Caki2 (cell line): Measurements from ENCODE around the gene THNSL1. TPM values are rescaled to one million over a fixed set of nuclear protein-coding genes. Genes with fewer than 3 reads are reported as not detected.

Source experiments
- DNase-seq: peaks from one replicate; pipeline ENCODE4 v3.0.0-alpha.2; 2015; ENCODE audit warnings: low read depth
- in situ Hi-C: cut with HindIII; loops from 2 replicates; pipeline ENCODE4 v1.10.0; 2016; ENCODE audit warnings: low sequenced_read_pairs, low pct_unique_long_range_greater_than_20kb, mixed read lengths
- total RNA-seq: library from RNA; depleted of rRNA; stranded (reverse); fragments of >200 nt; shearing (Covaris generic); gene quantifications from 2 replicates; pipeline ENCODE4 v1.2.3, GENCODE V29; 2014; ENCODE audit warnings: low replicate concordance

THNSL1 gene
- total RNA-seq, 1 experiment from 2014 or later: 12.7 TPM

DNA sequence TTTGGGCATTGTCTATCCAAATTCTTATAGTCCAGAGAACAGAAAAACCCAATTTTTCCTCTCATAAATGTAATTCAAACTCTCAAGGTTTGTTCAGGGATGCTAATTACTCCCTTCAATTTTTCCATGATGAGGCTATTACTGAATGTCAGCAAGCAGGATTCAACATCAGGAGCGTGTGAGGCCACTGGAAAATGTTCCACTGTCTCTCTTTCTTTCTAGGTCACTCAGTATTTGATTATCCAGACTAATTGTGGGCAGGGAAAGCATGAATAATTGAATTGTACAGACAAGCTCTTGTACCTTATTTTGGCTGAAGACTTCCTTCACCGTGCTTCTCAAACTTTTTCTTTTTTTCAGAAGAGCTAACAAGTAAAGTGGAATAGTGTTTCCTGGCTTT lies 30.7 kb downstream of the THNSL1 start:
- DNase-seq: no peak
- in situ Hi-C loops: no loop called here

DNA sequence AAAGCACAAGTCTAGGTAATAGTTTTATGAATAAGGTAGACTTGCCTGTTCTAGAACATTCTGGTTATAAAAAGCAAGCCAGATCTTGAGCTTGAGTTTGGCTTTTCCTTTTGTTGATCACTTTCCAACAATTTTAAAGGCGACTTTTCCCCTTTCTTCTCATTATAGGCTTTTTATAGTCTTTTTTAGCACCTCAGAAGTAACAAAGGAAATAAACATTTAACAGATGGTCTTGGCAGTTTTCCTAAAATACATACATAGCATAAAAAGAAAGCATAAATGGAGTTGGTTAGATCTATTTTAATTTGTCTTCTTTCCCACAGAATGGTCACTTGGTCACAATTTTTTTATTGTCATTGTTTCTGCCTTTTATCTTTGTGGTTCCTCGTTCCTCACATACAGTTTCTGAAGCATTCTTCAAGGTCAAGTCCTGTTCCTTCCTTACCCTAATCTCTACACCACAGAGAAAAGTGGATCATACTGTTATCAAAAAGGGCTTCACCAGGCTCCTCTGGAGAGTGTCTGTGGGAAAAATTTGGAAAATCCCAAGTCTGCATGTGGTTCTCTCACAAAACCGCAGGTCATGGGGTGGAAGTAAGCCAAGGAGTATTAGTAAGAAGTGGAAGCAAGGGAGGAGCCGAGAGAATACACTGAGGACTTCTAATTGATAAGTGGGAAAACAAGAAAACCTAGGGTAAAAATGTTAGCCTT lies 31.3 kb downstream of the THNSL1 start:
- no peak for DNase-seq
- in situ Hi-C loops: no loop called here

DNA sequence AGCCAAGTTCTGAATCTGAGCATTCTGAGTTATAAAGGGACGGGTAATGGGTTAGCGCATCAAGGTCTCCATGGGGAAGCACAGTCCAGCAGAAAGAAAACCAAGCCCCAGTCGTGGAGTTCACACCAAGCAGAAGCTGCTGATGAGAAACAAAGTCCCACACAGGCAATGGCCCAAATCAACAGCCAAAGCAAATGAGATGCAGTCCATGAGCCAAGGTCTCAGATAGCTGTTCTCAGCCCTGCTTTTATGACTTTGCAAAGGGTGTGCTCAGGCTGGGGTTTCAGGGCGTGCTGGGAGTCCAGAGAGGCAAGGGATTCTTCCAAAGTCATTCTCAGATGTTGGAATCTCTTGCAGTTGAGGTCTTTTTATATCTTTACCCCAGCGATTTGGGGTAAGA lies 32.0 kb downstream of the THNSL1 start:
- no peak for DNase-seq
- in situ Hi-C loops: no loop called here

DNA sequence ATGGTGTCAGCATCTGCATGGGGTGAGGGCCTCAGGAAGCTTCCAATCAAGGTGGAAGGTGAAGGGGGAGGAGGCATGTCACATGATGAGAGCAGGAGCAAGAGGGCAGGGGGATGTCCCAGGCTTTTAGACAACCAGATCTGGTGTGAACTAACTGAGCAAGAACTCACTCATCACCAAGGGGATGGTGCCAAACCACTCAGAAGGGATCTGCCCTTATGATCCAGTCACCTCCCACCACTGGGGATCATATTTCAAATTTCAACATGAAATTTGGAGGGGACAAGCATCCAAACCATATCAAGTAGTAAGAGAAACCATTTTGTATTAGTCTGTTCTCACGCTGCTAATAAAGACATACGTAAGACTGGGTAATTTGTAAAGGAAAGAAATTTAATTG lies 33.6 kb downstream of the THNSL1 start:
- DNase-seq: no peak

DNA sequence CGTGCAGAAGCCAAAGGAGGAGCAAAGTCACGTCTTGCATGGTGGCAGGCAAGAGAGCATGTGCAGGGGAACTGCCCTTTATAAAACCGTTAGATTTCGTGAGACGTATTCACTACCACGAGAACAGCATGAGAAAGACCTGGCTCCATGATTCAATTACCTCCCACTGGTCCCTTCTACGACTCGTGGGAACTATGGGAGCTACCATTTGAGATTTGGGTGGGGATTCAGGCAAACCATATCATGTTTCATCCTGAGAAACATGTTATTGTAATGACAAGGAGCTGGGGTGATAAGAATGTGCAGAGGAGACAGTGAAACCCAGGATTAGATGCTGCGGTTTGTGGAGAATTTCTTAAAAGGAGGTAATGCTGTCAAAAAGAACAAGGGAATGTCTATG lies 34.0 kb downstream of the THNSL1 start:
- in situ Hi-C loops: no loop called here
- DNase-seq: no peak

More for the DNA sequence above, 33.6 kb downstream of the THNSL1 start:
- in situ Hi-C loops: no loop called here

DNA sequence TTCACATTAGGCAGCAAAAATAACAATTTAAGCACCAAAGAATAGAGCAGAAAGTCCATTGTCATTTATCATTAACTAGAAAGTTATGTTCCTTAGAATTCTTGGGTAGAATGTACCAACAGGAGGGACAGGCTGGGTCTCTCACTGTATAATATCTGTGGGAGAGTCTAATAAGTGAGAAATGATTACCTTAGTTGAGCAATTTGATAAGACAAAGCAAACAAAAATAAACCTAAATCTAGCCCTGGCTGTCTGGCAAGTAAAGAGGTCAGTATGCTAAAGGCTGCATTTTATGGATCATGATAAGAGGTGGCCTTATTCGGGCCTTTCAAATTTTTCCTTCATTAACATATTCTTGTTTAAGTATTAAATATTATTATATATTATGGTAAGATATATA lies 35.6 kb downstream of the THNSL1 start:
- no peak for DNase-seq
- in situ Hi-C loops: no loop called here

DNA sequence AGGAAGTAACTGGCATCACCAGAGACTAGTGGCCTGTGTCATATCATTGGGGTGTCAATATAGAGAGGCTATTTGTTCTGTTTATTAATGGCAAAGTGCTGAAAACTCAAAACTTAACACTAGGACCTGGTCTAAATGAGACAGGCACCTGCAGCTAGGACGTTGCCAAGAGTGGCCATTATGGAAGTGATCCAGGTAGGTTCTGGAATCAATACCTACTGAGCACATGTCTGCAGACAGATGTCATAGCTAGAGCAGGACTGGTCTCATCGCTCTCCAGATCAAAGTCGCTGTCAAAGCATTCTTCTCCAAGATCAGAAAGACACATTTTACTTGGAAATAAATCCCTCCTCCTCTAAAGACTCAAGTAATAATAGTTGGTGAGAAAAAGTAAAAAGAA lies 40.3 kb downstream of the THNSL1 start:
- no peak for DNase-seq
- in situ Hi-C loops: no loop called here

DNA sequence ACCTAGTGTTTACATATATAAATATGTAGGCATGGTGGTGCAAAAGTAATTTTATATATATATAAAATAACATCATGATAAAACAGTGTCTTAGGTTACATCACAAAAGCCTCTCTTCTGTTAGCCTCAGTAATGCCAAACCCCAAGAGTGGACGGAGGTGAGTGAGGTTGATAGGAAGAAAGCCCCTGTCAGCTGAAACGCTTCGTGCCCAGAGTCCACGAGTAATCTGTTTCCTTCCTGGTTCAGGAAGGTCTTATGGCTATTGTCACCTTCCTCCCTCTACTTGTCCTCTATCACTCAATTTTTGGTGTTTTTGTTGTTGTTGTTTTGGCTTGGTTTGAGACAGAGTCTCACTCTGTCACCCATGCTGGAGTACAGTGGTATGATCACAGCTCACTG lies 41.5 kb downstream of the THNSL1 start:
- no peak for DNase-seq
- in situ Hi-C loops: no loop called here

DNA sequence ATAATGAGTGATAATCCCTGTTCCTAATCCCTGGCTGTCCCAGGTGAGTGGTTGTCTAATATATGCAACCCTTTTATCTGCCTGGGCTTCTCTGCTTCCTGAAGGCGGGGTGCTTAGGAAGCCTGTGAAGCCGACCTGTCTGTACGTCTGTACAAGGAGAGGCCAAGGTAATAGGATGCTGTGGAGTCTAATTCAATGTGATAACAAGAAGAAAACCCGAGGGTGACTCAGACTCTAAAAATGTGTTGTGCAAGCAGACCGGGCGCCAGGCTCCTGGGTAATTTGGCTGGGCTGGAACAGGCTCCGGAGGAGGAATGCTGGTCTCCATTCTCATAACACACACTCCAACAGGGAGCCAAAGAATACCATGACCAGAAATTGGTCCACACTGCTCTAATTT lies 43.6 kb downstream of the THNSL1 start:
- DNase-seq: peak; percentile 77
- in situ Hi-C loops: no loop called here

DNA sequence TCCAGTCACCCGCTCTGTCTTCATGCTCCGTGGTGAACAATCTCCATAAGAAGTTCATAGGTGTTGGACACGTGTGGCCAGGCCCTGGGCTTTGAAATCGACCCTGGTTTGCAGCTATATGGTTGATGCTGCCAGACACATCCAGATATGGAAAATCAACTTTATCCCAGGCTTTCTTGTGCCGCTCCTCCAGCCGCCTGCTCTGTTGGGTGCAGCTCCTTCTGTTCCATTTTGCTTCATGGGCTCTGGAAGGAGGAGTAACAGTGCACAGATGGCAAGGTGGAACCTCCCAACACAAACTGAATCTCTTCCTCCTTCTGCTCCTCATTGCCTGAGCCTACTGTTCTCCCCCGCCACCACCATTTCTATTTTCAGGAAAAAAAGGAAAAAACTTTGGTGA lies 44.7 kb downstream of the THNSL1 start:
- in situ Hi-C loops: no loop called here
- DNase-seq: no peak

DNA sequence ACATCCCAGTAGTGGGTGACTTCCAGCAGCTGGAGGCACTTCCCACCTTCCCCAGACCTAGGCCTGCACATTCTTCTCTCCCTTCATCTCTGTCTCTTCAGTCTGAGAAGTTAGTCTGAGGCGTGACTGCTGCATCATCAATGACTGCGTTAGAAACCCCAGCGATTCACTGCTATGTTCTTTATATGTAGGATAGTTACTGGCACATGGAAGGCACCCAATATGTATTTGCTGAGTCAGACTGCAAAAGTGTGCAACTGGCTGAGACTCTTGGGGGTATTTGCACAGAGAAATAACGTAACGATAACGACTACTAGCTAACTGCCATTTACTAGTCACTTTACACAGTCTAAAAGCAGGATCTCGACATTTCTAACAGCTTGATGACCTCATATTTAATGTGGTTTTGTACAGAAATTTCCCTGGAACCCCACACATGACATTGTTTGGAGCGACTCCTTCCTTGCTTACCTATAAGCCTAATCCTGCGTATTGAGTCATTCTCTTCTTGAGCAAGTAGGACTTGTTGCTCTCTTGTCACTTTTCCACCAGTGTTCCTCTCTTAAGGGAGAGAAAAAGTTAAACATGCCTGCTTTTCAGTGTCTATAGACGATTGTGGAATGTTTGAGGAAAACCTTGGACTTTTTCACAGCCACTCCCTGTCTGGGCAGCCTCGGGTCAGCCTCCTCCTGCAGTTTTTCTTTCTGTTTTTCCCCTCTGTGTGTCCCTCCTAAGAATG lies 45.5 kb downstream of the THNSL1 start:
- peak; percentile 57 for DNase-seq
- in situ Hi-C loops: no loop called here

DNA sequence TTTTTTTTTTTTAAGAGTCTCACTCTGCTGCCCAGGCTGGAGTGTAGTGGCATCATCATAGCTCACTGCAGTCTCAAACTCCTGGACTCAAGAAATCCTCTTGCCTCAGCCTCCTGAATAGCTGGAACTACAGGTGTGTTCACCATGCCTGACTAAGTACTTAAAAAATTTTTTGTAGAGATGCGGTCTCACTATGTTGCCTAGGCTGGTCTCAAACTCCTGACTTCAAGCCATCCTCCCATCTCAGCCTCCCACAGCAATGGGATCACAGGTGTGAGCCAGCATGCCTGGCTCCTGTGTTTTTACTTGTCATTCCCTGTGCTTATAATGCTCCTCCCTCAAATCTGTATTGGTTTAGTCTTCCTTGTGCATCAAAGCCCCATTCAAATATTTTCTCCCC lies 46.7 kb downstream of the THNSL1 start:
- in situ Hi-C loops: no loop called here
- DNase-seq: no peak

DNA sequence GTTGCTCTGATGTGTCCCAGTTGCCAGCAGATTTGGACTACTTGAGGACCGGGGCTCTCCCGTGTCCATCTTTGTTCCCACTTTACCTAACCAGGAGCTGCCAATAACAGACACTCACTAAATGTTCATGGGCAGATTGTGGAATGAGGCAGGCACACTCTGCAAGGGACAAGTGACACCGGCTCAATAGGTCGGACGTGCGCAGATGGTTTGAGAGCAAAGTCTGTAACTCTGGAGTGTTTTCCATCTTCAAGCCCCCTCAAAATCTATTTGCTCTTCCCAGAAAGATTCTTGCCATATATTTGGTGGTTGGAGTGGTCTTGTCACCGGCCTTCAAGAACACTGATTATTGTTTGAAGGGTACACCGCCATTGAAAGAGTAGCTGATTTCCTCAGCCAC lies 47.2 kb downstream of the THNSL1 start:
- in situ Hi-C loops: no loop called here
- no peak for DNase-seq

DNA sequence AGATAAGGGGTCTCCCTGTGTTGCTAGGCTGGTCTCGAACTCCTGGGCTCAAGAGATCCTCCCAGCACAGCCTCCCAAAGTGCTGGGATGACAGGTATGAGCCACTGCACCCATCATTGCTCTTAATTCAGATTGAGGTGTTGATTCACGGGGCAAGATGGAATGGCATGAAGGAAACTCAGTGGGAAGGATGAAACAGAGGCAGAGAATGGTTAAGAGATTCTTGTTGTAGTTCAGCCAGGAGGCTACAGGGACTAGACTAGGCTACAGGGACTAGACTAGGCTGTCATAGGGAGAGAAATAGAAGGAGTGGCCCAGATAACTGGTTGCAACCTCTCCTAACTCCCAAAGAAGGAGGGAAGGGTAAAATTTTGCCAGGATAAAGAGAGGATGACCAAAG lies 48.0 kb downstream of the THNSL1 start:
- DNase-seq: no peak
- in situ Hi-C loops: no loop called here

DNA sequence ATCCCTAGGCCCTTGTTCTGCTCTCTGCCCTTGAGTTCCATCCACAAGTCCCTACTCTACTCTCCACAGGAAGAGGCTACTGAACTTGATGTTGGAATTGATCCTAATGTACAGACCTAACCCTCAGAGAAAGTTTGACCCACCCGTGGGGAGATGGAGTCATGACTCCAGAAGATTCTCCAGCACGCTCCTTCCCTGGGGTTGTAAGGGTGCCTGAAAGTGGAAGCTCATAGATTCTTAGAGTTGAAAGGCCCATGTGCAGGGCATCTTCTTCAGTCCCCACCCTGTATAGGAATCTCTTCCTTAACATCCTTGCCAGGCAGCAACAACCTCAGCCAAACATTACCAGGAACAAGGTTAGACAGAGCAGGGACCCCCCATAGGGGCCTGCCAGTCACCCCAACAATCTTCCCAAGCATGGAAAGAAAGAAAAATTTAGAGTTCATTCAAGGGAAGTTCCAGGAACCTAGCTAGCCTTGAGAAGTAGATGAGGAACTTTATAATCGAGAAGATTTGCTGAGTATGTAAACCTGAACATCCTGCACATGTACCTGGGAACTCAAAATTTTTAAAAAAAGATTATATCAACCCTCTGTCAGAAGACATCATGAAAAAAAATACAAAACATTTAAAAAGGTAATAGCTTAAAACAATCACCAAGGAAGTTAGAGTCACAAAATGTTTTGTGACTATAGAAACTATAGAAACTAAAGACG lies 49.5 kb downstream of the THNSL1 start:
- in situ Hi-C loops: loop anchor here (5.0 kb wide), 1 partner anchor 49 kb away; the partner anchor contains the start of genes ENKUR and THNSL1

DNA sequence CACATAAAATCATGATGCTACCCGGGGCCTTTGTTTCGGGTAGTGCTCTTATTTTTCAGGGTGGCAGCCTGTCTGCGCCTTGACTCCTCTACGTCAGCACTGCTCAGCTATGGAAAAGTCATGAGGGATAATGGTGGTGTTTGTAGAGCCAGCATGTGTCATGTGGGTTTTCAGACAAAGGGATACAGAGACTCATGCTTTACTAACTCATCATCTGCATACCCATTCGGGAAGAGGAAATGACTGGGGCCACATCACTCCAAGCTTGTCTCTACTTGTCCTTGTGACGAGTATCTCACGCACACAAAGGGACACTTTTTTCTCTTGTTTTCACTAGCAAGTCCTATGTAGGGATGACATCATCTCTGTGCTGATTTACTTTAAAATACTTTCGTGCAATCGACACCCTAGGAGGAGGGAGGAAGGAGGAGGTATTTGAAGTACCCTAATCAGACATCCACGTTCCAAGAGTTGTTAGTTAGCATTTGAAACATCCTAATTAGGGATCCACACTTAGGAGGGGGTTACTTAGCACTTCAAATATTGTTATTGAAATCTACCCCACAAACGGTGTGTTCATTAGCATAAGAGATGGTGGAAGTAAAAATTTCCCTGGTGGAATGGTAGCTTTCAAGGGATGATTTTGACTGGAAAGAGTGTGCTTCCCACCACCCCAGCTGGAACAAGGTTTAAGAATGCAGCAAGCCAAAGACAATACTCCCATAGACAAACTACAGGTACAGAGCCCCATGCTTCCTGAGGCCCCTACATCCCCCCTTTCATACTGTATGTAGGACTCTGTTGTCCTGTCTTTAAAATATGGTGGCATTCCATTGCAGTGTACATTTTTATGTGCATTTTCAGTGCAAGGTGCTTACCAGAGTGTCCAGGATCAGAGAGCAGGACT lies 52.0 kb downstream of the THNSL1 start:
- peak; percentile 73 for DNase-seq
- in situ Hi-C loops: loop anchor here (5.0 kb wide), 1 partner anchor 51 kb away; the partner anchor contains the start of genes ENKUR and THNSL1

More for the DNA sequence above, 49.5 kb downstream of the THNSL1 start:
- no peak for DNase-seq

DNA sequence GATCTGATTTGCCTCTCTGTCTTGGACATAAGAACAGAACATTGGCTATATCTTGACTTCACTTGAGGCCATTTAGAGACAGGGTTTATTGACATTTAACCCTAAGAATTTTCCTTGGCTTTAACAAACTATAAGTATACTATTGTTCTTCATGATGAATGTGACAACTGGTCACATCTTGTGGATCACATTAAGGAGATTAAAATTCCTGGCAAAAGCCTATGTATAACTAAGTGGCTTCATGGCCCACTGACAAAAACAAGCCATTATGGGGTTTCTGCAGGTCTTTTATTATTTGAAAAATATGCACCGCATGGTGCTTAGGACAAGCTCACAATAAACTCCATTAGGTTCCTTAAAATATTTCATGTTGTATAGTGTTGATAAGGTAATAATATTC lies 54.8 kb downstream of the THNSL1 start:
- DNase-seq: no peak
- in situ Hi-C loops: no loop called here

DNA sequence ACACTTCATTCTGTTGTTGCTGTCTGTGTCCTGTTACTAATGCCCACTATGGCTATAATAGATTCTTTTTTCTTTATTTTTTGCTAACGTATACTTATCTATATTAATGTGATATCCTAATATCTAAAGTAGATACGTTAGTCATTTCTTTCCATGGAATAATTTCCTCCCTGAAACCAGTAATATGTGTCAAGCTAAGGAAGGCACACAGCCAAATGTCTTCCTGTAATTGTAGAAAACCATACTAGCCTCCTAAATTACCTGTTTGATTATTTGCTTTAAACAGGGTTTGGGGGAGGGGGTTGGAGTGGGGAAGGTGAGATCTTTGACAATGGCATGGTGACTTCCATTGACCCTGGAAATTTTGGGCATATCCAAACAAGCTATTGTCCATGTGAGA lies 56.4 kb downstream of the THNSL1 start:
- in situ Hi-C loops: no loop called here
- no peak for DNase-seq
